Effector CD8-positive, alpha-beta T cell (primary cell): ENCODE results near the gene HTR2C.
"Not testable (repeated sequence)": the region's sequence is repeated elsewhere in the genome, so short reads cannot be mapped to it uniquely, and the experiment has no call there.

ENCODE experiments used
- DNase-seq: peaks from one replicate; lab custom pipeline; 2025; lab: John Stamatoyannopoulos, UW

HTR2C gene

DNA sequence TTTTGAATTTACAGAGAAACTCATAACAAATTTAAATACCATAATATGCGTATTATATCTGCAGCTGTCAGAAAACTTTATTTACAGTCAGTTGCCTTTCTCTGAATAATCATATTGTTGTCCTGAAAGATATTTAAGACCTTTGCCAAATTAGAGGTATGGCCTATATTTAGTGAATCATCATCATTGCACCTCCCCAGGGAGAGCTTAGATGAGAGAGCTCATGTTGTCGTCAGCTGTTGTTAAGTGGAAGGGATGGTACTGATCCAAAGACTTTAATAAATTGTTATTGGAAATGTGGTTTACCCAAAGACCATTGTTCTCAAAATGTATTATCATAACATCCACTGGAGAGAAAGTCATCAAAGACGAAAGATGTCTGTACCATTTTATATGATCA is 128.6 kb downstream of the HTR2C start:
- DNase-seq, result no peak

GRCh38 chrX:114715096-114715495 is 131.2 kb downstream of the HTR2C start:
- no peak for DNase-seq

GRCh38 chrX:114717921-114718320 is 134.0 kb downstream of the HTR2C start:
- DNase-seq, result no peak

DNA sequence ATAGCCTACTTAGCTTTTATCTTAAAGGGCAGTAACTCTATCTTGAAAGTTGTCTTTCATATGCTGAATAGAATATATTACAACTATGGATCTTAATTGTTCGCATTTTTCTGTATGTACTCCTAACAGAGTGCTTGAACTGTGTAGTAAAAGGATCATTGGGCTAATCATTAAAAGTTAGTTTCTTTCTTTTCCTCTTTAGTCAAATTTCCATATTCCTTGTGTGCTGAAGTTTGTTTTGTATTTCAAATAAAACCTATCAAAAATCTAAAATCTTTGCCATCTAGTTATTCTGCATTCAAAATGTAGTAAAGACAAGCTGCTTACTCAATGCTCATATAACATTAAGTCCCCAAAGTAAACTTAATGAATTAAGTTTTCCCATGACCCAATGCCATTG is 182.7 kb downstream of the HTR2C start:
- no peak for DNase-seq

- DNase-seq, result no peak
Observed at GRCh38 chrX:114774691-114775090, 190.8 kb downstream of the HTR2C start.

DNA sequence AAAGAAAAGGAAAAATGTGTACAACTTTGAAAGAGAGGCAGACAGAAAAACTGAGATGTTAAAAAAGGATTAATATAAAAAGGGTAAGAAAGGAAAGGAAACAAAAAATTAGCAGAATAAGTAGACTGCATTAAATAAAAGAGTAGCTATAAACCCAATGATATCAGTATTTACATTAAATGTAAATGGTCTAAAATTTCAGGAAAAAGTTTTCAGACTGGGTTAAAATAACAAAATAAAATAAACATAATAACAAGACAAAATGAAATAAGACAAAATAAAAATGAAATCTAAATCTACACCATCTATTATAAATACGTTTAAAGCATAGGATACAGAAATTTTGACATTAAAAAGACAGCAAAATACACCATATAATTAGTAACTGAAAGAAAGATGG is 199.0 kb downstream of the HTR2C start:
- no peak for DNase-seq

DNA sequence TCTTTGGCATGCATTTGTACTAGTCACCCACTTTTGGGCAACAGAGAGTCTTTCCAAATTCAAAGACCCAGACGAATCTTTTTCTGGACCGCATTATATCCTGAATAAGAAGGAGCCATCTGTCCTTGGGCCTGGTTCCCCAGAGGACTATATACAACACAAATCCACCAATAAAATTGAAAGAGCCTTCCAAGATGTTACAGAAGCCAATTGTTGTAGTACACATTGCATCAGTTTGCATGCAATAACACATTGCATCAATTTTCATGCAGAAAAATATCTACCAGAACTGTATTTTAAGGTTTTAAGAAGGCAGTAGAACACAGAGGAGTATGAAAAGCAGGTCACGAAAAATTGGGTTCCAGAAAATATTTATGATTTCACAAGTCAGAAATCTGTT is 203.2 kb downstream of the HTR2C start:
- DNase-seq, result no peak

DNA sequence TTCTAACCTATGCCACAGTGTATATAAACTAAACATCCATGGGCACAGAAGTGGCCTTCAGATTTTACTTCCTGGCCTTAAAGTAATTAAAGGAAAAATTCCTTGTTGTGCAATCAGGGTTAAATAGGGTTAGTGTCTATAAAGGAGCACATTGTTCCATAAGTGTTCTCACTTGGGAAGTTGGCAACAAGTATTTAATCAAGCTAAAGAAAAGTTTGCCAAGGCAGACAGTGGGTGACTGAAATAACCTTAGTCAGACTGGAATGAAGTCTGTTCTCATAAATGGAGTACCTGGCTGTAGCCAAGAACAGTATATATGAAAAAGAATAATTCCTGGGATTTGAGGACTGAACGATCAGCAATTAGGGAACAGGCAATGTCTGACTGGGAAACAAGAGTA is 213.6 kb downstream of the HTR2C start:
- DNase-seq, result no peak

- no peak for DNase-seq
Observed at GRCh38 chrX:114798907-114799306, 215.0 kb downstream of the HTR2C start.

DNA sequence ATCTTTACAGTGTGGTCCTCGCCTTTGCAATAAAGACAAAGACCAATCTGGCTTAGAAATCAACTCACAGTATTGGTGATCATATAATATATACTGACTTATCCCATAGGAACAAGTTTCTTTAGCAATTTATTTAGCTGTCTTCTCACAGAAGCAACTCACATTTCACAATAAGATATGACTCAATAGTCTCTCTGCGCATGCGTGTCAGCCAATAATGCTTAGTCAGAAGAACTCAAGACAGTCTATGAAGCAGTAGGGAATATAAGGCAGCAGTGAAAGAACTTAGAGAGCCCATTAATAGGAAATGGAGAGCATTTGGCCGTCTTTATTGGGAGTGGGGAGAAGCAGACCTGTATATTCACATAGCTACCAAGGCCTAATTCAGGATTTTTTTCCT is 216.8 kb downstream of the HTR2C start:
- no peak for DNase-seq

DNA sequence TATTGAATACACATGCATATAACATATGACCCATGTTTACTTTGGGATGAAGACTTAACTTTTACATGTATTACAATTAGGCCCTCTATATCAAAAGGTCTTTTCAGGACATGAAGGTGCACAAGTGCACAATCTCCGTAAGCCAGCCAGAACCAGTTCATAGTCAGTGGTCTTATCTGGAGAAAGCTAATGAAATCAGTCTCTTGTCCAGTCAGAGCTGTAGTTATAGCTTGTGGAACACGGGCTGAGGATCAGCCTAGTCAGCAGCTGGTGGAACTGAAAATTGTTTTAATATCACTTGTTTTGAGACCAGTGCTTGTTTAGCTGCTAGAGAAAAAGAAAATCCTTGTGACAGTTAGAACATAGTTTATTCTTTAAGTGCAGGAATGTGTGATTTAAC is 235.6 kb downstream of the HTR2C start:
- no peak for DNase-seq

- DNase-seq, result no peak
Observed at GRCh38 chrX:114841051-114841450, 257.2 kb downstream of the HTR2C start.

- no peak for DNase-seq
Observed at GRCh38 chrX:114842181-114842580, 258.3 kb downstream of the HTR2C start.

DNA sequence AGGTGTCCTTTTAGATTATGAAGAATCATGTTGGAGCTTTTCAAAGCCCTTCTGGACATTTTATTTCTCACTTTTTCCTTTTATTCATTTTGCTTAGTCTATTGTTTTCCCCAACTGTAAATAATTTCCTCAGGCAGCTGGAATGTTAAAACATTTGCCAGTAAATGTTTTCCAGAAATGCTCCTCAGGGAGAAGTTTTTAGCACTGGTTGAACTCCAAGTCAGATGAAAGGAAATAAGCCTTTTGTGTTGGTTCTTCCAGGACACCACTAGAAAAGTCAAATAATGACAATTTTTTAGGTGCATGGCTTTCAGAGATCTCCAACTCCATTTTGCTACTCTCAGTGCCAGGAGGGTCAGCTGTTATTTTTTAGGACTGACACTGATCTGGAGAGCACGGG is 305.6 kb downstream of the HTR2C start:
- DNase-seq, result no peak

DNA sequence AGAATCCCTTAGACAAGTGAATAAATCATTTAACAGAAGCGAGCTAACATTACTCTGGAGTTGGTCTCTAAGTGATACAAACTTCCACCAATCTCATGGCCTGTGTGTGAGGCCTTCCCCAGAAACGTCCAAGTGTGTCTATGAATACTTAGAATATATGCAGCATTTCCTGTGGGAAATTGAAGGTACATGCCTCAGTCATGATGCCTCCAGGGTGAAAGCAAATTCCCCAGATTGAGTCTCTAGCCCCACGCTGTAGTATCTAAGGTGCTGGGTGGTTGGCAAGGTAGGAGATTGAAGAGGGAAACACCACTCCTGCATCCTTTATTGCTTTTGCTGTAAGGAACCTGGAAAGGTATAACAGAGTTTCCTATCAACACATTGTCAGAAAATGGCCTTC is 319.7 kb downstream of the HTR2C start:
- no peak for DNase-seq

DNA sequence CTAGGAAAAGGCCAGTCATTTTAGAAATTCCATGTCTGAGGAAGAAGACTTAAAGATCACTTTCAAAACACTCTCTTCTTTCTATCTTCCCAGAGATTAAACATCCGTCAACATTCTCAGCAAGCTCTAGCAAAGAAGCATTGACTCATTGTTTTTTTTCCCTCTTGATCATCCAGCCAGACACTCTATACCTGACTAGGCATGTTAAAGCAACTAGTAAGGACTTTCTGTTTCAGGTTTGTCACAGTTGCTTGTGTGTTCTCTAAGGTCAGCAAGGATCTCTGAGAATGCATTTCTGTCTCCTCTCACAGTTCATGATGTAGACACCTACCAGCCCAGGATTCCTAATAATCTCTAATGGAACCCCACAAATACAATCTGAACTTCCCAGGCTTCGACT is 321.4 kb downstream of the HTR2C start:
- DNase-seq, result no peak

DNA sequence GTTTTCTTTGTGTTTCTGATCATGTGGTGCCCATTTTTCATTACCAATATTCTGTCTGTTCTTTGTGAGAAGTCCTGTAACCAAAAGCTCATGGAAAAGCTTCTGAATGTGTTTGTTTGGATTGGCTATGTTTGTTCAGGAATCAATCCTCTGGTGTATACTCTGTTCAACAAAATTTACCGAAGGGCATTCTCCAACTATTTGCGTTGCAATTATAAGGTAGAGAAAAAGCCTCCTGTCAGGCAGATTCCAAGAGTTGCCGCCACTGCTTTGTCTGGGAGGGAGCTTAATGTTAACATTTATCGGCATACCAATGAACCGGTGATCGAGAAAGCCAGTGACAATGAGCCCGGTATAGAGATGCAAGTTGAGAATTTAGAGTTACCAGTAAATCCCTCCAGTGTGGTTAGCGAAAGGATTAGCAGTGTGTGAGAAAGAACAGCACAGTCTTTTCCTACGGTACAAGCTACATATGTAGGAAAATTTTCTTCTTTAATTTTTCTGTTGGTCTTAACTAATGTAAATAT is 323.2 kb downstream of the HTR2C start:
- no peak for DNase-seq

DNA sequence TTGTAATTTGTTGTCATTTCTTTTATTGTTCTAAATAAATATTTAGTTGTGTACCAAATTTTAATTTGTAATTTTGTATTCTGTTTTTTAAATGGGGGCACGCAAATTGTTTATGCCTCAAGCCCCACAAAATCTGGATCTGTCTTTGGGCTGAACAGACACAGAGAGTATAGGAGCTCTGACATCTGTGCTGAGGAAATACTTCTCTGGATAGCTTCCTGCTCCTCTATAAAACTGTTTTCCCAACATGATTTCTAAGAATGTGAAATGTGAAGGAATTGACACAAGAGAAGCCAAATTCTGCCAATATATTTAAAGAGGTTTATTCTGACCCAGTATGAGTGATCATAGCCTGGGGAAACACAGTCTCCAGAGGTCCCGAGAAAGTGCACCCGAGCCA is 340.5 kb downstream of the HTR2C start:
- DNase-seq, result no peak

DNA sequence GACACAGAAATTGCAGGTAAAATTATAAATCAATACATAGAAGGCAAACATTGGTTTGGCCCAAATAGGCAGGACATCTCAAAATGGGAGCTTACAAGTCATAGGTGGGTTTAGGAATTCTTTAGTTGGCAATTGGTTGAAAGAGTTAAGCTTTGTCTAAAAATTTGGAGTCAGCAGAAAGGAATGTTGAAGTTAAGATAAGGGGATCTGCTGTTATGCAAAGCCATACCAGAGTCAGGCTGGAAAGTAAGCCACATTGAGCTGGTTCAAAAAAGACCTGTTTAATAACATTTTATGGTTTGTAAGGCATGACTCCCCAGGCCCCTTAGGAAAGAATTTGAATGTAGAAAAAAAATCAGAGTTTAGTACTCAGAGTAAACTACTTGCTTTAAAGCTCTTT is 341.0 kb downstream of the HTR2C start:
- no peak for DNase-seq

DNA sequence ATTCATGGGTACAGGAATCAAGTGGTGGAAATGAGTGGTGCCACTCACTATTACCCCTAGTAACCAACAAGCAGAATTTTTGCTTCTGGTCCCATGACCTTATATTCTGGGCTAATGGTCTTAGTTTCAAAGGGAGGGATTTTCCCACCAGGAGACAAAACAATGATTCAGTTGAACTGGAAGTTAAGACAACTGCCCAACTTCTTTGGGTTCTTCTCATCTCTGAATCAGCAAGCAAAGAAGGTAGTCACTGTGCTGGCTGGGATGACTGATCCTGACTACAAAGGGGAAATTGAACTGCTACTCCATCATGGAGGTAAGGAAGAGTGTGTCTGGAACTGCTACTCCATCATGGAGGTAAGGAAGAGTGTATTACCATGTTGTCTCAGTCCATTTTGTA is 346.3 kb downstream of the HTR2C start:
- DNase-seq, result no peak

- DNase-seq, result no peak
Observed at GRCh38 chrX:114932550-114932949, 348.7 kb downstream of the HTR2C start.

- not testable (repeated sequence) for DNase-seq
Observed at GRCh38 chrX:114933291-114933690, 349.4 kb downstream of the HTR2C start.

GRCh38 chrX:114937090-114937489 is 353.2 kb downstream of the HTR2C start:
- DNase-seq, result not testable (repeated sequence)

DNA sequence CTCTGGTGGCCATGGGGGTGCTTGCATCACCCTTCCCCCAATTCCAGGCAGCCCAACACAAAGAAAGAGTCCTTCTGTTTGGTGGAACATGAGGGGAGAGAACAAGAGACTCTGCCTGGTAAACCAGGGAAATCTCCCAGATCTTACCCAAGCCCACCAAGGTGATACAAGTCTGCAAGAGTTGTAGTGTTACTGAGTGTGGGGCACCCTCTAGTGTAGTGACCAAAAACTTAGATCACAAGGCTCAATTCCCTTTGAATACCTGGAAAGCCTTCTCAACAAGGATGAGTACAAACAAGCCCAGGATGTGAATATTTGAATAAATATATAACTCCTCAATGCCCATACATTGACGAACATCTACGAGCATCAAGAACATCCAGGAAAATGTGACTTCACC is 368.8 kb downstream of the HTR2C start:
- DNase-seq, result no peak
